Measurements from ENCODE around the gene C1orf105.

DNA sequence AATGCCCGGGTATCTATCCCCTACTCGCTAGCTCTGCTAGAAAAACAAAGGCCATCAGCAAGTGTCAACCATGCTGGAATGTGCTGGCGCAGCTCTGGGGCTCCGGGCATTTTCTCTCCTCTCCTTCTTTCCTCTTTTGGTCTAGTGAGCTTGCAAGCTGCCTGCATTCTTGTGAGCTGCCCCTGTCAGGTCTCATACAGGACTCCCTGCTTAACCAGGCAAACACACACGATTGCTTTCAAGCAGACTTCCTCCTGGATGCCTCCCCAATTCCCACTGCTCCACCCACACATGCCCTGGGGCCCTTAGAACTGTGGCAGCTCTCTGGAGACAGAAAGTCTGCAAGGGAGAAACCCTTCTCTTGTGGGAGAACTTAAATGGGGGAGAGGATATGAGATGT, 76.7 kb downstream of the C1orf105 start:
- no peak for TF ChIP-seq EP300 (IDR thresholded peaks at IDR 0.05)
- TF ChIP-seq, protein P1, sequence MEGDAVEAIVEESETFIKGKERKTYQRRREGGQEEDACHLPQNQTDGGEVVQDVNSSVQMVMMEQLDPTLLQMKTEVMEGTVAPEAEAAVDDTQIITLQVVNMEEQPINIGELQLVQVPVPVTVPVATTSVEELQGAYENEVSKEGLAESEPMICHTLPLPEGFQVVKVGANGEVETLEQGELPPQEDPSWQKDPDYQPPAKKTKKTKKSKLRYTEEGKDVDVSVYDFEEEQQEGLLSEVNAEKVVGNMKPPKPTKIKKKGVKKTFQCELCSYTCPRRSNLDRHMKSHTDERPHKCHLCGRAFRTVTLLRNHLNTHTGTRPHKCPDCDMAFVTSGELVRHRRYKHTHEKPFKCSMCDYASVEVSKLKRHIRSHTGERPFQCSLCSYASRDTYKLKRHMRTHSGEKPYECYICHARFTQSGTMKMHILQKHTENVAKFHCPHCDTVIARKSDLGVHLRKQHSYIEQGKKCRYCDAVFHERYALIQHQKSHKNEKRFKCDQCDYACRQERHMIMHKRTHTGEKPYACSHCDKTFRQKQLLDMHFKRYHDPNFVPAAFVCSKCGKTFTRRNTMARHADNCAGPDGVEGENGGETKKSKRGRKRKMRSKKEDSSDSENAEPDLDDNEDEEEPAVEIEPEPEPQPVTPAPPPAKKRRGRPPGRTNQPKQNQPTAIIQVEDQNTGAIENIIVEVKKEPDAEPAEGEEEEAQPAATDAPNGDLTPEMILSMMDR (IDR thresholded peaks at IDR 0.05): no peak
